Fibroblast of the conjunctiva (primary cell): ENCODE results near the gene AARS2.

Source experiments
- DNase-seq: peaks from one replicate; pipeline ENCODE4 v3.0.0-alpha.2; 2010; ENCODE audit warnings: low read depth

AARS2 gene

DNA sequence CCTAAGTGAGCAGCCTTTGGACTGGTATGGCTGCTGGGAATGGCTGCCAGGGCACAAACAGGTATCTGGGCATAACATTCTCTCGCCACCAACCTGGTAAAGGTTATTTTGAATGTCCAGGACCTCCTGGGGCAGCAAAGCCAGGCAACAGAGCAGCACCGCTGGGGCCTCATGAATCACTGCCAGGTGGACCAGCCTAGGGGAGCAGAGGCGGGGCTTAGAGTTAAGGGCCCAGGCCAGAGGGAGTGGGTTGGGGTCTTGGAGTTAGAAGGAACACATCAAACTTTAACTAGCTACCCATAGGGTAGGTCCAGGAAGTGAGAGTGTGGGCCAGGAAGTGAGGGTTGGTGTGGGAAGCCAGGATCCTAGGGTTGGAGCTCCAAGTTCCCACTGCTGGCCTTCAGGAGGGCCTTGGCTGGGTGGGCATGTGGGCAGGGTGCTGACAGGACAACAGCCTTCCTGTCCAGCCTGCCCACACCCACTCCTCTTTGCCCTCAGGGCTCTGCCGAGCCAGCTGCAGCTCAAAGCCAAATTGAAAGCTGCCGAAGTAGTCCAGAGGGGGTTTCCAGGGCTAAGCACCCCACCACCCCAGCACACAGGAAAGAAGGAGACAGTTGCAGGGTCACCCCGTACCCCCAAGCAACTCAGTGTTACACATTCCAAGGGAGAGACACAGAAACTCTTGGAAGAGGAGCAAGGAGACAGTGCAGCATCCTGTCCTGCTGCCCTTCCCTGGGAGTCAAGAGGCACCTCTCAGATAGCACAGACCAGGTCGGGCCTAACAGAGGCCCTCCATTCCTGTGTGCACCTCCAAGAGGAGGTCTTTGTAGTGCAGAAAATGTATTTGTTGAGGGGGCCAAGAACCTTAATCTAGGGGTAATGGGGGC lies 50.4 kb downstream of the AARS2 start:
- DNase-seq, result no peak

DNA sequence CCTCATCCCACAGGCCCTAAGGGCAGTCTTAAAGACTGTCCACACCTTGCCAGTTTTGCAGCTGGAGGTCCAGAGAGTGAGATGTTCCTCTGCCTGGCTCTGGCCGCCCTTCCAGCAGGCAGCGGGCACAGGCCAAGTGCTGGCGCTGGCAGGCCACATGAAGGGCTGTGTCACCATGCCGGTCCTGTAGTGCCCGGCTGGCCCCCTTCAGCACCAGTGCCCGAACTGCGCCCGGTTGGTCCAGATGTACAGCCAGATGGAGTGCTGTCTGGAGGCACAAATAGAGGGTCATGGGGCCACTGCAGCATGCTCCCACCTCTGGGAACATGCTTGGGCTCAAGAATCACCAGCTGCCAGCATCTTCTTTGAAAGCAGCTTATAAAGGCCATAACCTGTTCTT lies 51.6 kb downstream of the AARS2 start:
- DNase-seq, result no peak

DNA sequence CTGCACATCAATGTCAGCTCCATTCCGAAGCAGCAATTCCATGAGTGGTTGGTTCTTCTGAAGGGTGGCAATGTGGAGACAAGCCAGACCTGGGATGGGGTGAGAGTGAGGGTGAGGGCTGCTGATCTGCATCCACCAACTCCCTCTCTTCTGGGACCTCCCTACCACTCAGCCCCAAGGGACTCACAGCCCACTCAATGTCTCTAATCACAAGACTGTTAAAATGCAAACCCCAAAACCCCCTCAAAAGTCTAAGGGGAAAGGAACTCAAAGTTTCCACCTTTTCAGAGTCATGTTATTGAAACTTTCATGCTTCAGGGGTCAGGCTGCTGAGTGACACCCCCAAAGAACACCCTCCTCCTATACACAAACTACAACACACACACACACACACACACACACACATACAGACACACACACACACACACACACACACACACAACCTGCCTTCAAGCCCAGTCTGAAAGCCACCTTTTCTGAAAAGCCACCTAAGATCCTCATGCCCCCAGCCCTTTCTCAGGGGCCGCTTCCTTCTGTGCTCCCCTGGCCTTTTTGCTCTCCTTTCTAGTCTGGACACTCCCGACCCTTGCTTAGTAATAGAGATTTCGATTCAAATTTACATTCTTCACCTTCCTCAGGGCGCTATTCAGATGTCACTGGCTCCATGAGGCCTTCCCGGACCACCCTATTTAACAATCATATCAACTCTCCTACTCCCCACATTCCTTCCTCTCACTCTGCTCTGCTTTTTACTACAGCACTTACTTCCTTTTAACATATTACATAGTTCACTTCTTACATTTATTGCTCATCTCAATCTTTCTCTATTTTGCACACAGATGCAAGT lies 52.5 kb downstream of the AARS2 start:
- no peak for DNase-seq

DNA sequence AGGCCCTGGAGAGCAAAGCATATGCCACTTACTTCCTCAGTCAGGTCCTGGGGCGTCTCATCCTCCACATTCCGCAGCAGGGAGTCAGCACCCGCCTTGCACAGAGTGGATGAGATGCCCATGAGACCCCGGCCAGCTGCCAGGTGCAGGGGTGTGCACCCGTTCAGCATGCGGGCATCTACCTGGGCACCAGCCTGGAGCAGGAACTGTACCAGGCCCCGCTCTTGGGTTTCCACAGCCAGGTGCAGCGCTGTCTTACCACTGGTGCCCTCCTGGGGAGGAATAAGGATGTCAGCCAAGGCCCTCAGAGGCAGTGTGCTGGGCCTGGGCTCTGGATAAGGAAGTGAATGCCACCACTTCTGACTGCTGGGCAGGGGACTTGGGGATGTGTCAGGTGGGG lies 53.1 kb downstream of the AARS2 start:
- DNase-seq, result no peak

DNA sequence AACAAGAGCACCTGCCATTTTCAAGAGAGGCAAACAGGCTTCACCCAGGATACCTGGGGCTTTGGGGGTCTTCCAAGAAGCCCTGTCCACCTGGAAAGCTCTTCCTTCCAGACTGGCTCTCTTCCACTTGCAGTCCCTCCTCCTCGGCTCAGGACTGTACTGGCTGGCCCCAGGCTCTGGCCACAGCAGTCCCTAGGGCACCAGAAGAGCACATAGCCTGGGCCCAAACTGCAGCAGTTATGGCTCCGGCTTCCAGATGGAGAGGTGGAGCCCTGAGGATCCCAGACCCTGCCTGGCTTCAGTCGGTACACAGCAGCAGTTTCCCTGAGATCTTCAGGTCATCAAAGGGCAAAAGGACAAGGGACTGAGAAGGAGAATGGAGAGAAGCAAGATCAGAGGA lies 54.2 kb downstream of the AARS2 start:
- DNase-seq, result no peak

DNA sequence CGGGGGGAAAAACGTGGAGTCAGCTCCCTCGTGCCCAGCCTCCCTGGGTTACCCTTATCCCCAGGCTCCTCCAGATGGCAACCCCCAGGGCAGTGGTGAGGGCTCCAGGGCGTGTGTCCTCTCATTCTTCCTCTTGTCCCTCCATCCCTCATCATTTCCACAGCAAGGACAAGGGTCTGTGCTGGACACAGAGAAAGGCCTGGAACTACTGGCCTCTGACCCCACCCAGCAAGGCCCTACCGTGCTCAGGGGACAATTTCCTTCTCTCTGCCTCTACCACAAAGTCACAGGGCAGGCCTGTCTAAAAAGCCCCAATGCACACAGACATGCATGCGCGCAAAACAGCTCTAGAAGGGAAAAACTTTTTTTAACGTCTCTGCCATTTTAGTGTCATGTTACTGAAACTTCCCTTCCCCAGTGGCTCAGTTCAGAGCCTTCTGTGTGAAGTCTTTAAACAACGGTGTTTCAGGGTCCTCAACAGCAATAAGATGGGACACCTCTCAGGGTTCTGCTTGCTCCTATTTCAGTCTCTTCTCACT lies 54.8 kb downstream of the AARS2 start:
- no peak for DNase-seq

DNA sequence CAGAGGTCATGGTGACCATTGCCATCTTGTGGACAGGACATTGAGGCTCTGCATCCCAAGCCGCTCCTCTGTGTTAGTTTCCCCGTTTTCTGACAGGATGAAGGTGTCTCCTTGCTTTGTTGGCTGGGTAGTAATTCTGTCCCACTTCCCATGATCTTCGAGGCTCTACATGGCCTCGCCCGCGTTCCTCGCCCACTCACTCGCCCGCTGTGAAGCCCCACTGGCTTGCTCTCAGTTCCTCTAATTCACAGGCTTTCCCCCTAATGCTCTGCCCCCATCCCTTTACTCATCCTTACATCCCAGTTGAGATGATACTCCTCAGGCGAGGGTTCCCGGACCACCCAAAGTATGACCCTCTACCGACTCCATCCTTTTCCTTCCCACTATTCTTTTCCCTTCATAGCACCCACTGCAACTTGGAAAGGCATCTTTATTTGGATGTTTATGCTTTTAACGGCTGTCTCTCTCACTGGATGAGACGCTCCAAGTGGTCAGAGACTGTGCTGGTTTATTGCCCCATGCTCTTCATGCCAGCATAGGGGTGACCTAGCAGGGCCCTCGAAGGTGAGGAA lies 55.3 kb downstream of the AARS2 start:
- DNase-seq, result no peak

DNA sequence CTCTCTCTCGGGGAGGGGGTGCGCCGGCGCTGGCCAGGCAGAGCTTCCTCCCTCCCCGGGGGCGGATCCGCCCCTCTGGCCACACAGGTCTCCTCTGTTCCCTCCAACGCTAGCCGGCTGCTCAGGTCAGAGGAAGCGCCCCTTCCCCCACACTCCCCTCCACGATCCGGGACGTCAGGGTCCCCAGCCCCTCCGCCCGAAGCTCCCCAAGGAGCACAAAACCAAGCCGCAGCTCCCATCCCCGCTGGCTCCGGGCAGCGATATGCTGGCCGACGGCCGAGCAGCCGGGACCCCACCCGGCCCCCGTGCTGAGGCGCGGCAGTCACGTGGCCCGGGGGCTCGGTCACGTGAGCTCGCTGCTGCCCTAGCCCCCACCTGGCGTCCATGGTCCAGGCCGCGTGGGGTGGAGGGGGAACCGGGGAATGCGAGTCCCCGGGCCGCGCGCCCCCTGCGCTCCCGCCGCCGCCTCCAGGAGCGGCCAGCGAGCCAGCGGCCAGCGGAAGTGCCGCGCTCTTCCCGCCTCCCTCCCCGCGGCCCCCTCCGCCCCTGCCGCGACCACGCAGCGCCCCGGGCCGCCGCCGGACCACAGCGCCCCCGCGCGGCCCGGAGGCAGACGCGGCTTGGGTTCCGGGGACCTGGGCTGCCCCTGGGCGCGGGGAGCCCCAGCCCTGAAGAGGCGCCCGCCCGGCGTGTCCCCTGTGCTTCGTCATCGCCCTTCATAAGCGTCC lies 56.0 kb downstream of the AARS2 start, which contains the start of gene SLC35B2:
Gene SLC35B2 (minus strand): TSS at position 504 of the 728 bp plus-strand sequence. CDS start 118 bp downstream, at position 386.
- no peak for DNase-seq

DNA sequence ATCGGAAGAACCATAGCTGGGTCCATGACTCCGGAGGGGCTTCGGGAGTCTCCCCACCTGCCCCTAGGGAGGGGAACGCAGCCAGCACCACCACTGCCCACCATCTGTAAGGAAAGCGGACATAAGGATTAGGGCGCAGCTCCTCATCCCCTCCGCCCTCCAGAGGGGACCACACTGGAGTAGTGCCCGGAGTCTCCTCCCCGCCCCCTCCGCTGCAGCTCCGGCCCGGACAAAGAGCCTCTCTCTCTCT lies 56.4 kb downstream of the AARS2 start:
- DNase-seq, result no peak

DNA sequence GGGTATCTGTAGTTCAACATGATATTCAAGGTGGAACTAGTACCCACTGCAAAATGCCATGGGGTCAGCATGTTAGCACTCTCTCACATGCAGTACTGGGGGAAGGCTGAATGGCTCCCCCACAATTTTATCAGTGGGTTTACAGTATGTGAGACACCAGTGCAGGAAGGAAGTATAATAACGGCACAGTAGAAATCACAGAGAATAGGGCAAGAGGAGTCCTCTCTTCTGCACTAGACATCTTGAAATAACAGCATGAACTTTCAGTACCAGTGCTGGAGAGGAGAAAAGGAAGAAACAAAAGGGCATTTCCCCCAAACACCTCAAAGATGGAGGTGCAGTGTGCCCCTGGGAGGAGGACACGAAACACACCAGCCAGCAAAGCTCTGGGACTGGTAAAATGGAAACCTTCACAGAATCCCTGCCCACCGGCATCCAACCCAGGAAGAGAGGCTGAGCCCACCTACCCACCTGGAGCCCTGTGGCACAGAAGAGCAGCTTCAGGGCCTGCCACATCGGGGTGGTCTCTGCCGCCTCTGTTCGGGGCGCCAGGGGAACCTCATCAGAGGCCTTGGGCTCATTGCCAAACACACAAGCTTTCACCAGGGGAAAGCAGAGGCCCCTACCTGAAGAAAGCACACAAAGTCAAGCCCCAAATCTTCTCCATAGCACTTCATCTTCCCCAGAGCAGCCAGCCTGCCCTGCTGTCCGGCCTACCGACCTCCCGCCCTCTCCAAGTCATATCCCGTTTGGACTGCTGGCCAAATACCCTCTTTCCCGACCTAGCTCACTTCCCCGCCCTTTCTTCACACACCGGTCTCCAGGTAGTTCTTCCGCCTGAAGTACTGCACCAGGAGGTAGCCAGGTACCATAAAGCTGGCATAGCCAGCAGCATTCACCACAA lies 57.0 kb downstream of the AARS2 start:
- no peak for DNase-seq

DNA sequence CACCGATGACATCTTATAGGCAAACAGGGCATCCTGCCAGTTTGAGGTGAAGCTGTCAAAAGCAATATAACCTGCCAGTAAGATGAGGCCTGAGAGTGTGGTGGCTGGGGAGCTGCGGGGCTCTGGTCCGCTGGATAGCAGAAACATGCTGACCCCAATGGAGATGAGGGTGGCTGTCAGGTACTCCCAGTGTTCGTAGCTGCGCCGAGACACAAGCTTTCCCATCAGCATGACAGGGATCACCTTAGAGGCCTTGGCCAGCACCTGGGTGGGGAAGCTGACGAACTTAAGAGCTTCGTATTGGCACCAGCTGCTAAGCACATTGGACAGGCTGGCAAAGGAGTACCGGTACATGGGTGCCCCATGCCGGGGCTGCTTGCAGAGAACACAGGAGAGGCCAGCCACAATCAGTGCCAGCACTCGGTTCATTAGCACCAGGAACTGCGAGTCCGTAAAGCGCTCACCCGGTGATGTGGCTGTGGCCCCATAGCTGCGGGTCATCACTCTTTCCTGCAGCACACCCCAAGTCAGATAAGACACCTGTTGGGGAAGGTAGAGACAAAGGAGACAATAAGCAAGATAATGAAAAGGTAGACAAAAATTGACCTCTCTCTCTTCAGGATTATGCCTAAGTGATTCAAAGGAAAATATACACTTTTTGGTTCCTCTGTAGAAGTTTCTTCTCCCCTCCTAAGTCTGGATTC lies 57.9 kb downstream of the AARS2 start:
- DNase-seq, result no peak

DNA sequence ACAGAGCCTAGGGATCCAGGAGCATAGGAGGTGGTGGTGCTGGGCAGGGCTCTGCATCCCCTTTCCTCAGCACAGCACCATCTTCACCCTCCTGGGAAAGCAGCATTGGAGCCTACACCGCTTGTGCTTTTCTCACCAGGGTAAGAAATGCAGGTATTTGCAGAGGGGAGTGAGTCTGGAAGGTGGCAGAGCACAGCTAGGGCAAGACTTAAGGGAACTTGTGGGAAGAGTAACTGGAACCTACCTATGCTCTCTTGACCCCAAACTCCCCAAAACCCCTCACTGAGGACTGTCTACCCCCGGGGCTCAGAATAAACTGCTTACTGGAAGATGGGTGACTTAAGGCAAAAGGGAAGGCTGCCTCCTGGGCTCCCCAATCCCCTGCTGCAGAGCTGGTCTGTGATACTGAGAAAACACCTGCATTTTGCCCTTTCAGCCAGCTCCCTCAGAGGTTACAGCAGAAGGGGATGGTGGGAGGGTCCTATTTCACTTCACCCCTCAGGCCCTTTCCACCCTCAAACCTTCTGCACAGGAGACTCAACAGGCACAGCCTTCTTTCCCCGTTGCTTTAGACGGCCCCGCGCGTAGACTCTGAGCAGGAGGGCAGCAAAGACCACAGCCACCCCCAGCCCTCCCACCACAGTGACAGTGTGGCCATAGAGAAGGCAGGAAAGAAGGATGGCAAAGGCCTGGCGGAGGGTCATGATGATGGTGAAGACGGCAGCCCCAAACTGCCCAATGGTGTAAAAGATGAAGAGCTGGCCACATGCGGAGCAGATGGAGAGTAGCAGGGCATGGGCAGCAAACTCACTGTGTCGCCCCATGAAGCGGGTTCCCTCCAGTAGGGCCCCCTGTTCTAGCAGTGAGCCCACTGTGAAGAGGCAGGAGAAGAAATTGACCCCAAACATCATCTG lies 58.7 kb downstream of the AARS2 start:
- DNase-seq, result no peak

DNA sequence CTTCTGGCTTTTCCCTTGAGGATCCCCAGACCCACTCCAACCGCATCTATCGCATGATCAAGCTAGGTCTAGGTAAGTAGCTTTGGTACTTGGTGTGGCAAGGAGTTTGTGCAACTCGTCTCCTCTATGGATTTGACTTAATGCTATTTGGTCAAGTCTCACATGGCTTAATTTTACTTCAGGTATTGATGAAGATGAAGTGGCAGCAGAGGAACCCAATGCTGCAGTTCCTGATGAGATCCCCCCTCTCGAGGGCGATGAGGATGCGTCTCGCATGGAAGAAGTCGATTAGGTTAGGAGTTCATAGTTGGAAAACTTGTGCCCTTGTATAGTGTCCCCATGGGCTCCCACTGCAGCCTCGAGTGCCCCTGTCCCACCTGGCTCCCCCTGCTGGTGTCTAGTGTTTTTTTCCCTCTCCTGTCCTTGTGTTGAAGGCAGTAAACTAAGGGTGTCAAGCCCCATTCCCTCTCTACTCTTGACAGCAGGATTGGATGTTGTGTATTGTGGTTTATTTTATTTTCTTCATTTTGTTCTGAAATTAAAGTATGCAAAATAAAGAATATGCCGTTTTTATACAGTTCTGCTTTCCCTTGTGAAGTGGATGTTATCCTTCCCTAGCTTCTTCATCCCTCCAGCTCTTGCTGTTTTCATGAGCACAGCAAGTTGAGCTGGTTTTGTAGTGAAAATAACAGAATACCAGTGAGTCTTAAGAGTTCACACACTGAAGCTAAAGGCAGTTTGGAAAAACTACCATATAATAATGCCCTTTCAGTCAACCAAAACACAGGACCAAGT lies 59.6 kb downstream of the AARS2 start:
- no peak for DNase-seq

DNA sequence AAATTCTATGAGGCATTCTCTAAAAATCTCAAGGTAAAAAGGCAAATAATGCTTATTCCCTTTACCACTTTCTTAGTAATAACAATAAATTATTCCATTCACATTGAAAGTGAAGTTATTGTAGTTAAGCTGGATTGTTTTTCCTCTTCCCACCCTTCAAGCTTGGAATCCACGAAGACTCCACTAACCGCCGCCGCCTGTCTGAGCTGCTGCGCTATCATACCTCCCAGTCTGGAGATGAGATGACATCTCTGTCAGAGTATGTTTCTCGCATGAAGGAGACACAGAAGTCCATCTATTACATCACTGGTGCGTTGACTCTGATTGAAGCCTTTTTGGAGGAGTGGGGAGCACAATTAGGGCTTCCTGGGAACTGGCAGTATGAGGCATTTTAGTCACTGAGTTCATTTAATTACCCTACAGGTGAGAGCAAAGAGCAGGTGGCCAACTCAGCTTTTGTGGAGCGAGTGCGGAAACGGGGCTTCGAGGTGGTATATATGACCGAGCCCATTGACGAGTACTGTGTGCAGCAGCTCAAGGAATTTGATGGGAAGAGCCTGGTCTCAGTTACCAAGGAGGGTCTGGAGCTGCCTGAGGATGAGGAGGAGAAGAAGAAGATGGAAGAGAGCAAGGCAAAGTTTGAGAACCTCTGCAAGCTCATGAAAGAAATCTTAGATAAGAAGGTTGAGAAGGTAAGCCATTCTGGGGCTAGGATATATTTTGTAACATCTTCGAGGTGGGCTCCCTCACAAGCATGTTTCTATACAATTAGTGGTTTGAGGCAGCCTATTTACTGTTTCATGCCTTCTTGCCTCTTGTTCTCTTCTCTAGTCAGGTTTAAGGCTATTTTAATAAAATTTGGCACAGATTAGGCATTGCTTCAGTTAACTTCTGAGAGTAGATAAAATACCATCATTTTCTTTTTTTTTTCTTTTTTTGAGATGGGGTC lies 61.3 kb downstream of the AARS2 start:
- no peak for DNase-seq

DNA sequence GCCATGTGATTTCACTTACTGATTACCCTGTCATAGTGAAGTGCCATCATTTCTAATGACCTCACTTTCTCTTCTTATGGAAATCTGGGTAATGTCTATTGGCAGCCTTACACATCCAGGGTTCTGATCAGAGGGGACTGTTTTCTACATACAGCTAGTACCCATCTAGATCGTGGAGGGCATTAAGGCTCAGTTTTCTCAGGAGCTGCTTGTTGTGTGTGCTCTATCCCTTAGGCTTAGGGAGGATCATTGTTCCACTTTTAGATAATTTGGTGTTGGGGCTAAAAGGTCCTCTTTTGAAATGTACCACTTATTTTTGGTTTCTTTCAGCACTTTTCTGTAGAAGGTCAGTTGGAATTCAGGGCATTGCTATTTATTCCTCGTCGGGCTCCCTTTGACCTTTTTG lies 62.4 kb downstream of the AARS2 start:
- no peak for DNase-seq

DNA sequence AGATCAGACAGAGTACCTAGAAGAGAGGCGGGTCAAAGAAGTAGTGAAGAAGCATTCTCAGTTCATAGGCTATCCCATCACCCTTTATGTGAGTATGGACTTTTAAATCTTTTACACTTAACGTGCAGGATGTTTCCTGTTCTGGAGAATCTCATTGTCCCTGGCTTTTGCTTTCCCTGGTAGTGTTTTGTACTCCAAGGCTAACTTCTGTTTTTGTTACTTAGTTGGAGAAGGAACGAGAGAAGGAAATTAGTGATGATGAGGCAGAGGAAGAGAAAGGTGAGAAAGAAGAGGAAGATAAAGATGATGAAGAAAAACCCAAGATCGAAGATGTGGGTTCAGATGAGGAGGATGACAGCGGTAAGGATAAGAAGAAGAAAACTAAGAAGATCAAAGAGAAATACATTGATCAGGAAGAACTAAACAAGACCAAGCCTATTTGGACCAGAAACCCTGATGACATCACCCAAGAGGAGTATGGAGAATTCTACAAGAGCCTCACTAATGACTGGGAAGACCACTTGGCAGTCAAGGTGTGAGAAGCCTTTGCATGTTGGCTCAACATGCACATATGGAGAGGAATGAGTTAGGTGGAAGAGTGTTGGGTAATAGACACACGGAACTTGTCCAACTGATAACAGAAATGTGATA lies 63.0 kb downstream of the AARS2 start:
- DNase-seq, result no peak
